ENCODE measurements around the gene LYRM1. TPM values are rescaled to one million over a fixed set of nuclear protein-coding genes. Genes with fewer than 3 reads are reported as not detected.

LYRM1 gene
- total RNA-seq, 2 experiments from 2014 or later: 13.3 to 14.0 TPM

Other genes with a start within 250 kb of the LYRM1 start
- gene ACSM1, start 203.1 kb upstream of the LYRM1 start, total RNA-seq: under 1 TPM; 0.17 to 0.36 TPM
- gene THUMPD1, start 159.0 kb upstream of the LYRM1 start, total RNA-seq: 100 to 1,000 TPM; 105 to 107 TPM
- gene ACSM3, start 136.8 kb upstream of the LYRM1 start, total RNA-seq: 1 to 10 TPM; 4.6 to 6.2 TPM
- under 1 TPM; 0.25 to 0.45 TPM for gene ERI2, start 94.3 kb upstream of the LYRM1 start, total RNA-seq
- under 1 TPM in 1 of 2 experiments, not detected in 1; 0.56 TPM for gene REXO5, start 94.2 kb upstream of the LYRM1 start, total RNA-seq
- gene DCUN1D3, start 413 bp upstream of the LYRM1 start, total RNA-seq: 1 to 10 TPM; 1.9 TPM

Measured in CD4-positive, alpha-beta T cell (primary cell).